Epithelial cell of prostate (primary cell): ENCODE results near the gene ATG13.

Experiments used
- DNase-seq: peaks from one replicate; pipeline ENCODE4 v3.0.0-alpha.2; 2011; ENCODE audit warnings: low read depth, low spot score
- H3K27ac ChIP-seq: fragments of 450-650 bp; 2 replicates; pipeline ENCODE4 v1.5.1; 2017; ENCODE audit warnings: mild to moderate bottlenecking

ATG13 gene

DNA sequence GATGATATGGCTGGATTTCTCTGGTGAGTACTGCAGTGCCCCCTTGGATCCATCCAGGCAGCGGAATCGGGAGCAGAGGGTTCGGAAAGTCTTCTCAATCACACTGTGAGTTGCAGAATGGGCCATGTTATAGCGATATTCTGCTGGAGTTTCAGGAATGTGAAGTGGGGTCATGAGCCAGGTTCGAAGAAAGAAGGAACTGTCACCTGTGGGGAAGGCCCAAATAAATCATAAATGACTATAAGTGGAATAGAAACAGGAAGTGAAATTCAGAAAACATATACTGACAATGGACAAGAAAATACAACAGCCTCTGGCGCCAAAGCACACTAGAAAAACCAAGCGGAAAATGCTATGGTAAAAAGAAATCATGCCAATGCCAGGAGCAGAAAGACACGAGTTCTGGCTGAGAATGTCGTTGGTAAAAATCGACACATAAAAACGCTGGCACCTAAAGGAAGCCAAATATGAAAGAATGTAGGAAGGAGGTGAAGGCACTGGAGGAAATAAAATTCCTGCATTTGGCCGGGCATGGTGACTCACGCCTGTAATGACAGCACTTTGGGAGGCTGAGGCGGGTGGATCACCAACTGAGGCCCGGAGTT, 13.5 kb upstream of the ATG13 start:
- DNase-seq: no peak
- H3K27ac ChIP-seq: no peak overlapping the region

DNA sequence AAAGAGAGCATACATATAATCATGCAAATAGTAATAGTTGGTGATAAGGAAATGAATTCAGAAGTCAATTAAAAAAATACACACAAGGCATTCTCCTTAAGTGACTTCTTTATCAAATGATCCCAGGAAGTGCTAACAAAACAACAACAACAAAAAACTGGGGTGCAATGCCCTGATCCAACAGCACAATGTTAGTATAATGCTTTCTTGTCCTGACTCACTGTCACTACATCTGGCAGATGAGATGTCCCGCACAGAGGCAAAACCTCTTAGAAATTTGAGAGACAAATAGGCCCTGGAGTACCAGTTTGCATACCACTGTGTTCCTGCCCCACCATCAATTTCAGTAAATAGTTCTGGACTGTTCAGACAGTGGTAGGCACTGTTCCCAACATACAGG, 12.6 kb upstream of the ATG13 start:
- no peak for DNase-seq
- no peak overlapping the region for H3K27ac ChIP-seq

DNA sequence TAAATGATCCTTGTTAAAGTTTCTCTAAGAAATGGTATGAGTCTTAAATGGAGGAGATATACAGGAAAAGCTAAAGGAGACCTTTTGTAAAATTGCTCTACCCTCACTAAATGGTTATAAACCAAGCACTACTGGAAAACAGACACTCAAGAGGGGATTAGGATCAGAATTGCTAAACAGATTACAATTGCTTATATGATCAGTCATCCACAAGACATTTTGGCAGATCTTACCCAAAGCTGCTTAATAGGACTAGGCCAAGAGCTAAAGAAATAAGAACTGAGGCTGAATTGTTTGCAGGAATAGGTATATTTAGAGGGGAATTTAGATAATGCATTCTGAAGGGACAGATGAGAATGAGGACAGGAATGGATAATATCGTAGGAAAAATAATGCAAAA, 9.8 kb upstream of the ATG13 start:
- DNase-seq: no peak
- no peak overlapping the region for H3K27ac ChIP-seq

DNA sequence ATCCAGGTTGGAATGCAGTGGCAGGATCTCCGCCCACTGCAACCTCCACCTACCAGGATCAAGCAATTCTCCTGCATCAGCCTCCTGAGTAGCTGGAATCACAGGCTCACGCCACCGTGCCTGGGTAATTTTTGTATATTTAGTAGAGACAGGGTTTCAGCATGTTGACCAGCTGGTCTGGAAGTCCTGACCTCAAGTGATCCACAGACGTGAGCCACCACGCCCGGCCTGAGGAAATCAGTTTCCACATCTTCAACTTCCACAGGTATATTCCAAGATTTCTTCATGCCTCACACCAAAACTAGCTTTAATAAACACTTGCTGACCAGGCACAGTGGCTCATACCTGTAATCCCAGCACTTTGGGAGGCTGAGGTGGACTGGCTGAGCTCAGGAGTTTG, 8.0 kb upstream of the ATG13 start:
- H3K27ac ChIP-seq: no peak overlapping the region
- no peak for DNase-seq

DNA sequence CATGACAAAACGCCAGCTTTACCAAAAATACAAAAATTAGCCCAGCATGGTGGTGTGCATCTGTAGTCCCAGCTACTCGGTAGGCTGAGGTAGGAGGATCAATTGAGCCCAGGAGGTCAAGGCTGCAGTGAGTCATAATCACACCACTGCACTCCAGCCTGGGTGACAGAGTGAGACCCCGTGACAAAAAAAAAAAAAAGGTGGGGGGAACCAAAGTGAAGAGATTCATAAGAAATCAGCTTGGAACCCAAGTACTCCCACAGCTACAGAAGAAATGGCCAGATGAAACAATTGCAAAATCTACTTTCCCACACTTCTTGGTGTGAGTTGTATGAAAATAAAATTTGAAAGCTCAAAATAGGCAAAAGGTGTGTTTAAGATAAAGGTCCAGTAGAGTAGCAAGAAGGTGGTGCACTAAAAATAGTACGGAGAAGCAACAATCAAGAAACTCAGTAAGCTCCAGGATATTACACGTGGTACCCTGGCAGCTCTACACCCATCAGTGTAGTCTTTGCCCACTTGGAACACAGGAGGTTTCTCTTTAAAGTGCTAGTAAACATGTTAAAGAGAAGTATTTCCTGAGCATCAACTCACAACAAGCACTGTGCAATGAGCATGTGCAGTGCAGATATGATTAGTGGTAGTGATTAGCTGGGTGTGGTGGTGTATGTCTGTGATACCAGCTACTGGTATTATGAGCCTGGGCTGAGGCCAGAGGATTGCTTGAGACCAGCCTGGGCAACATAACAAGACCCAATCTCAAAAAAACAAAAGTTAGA, 5.6 kb upstream of the ATG13 start:
- no peak overlapping the region for H3K27ac ChIP-seq
- DNase-seq: no peak

DNA sequence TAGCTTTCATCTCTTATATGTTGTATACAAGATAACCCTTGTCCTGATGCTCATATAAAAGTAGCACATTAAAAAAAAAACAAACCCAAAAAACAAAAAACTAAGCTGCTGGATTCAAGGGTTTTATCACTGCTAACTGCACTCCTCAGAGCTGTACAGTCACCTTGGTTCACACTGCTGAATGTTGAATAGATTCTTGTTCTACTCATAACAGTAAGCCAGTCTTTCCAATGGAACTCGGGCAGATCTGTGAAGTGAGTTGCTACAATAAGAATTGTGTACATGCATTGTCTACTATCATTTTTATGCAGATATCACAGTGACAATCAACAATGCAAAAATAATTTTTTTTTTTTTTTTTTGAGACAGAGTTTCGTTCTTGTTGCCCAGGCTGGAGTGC, 5.0 kb upstream of the ATG13 start:
- H3K27ac ChIP-seq: no peak overlapping the region

DNA sequence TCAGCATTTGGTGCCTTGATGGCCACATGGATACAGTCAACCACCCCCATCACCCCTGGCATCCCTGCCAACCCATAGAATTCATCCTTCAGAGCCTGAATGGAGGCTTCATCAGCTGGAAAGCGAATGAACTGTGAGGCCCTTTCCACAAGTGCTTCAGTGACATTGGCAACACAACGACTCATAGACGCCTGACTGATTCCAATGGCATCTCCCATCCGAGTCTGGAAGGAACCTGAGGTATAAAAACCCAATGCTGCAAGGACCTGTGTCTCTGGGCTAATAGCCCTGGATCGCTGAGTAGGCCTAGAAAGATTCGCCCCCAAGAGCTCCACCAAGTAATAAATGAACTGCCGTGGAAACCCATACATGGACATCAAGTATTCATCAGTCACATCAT, 1.6 kb upstream of the ATG13 start:
- H3K27ac ChIP-seq: peak overlapping the region; percentile 94
- DNase-seq: no peak

More for the DNA sequence above, 5.0 kb upstream of the ATG13 start:
- DNase-seq: no peak

DNA sequence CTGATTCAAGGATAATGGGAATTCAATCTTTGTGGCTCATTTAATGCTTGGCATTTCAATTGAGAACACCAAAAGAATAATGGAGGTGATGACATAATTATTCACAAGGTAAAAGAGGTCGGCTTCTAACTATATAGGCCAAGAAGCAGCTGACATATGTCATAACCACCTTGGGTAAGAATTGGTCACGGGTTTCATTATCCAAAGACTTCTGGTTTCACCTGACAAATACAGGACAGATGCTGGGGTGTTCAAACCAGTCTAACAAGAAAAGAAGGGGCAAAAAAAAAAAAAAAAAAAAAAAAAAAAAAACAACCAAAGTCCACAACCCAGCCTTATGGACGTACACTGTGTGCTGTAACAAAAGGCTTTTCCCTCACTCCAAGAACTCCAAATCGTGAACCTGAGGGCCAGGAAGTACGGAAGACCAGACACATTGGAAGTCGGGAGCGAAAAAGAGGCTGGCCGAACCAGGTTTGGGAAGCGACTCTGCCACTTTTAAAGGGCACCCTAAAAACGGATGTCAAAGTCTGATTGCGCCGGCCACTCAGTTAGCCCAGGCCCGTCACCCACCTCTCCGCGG, 711 bp upstream of the ATG13 start:
- H3K27ac ChIP-seq: peak overlapping the region; percentile 94
- DNase-seq: peak; percentile 82

DNA sequence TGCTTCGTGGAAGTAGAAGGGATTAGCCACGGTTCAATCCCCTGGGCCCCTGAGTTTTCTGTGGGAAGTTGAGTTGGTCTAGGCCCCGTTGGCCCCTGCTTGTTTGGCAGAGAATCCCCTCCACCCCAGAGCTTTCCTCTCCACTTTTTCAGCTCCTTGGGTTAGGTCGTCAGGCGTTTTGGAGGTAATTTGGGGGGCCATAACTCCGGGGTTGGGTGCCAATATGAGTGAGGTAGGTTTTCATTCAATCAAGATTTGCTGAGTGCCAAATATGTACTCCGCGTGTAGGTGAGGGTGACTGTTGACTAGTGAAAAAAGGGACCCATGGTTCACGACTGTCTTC, 590 bp downstream of the ATG13 start:
- DNase-seq: no peak
- H3K27ac ChIP-seq: peak overlapping the region; percentile 94

DNA sequence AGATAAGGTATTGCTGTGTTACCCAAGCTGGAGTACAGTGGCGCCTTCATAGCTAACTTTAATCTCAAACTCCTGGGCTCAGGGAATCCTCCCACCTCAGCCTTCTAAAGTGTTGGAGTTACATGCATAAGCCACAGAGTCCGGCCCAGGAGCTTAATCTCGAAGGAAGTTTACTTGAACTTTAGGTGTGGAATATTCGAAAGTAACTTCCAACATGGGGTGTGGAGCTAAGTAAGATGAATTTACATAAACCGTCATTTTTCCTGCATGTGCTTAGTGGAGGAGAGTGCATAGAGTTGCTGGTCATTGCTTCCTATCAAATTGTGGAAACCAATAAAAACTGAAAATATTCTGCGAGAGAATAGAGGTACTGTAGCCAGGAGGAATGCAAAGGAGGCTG, 1.5 kb downstream of the ATG13 start:
- DNase-seq: no peak
- no peak overlapping the region for H3K27ac ChIP-seq

DNA sequence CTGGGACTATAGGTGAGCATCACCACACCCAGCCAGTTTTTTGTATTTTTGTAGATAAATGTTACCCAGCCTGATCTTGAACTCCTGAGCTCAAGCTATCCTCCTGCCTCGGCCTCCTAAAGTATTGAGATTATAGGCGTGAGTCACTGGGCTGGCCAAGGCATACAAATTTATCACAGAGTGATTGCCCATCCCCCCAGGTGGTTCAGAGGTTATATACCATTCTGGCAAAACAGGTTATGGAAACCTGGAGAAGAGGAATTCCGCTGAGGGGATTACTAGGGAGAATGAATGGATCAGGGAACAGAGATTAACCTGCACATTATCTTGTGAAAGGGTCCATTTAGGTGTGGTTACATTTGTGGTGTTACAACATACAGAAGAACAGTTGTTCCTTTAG, 8.1 kb downstream of the ATG13 start:
- DNase-seq: no peak
- no peak overlapping the region for H3K27ac ChIP-seq

DNA sequence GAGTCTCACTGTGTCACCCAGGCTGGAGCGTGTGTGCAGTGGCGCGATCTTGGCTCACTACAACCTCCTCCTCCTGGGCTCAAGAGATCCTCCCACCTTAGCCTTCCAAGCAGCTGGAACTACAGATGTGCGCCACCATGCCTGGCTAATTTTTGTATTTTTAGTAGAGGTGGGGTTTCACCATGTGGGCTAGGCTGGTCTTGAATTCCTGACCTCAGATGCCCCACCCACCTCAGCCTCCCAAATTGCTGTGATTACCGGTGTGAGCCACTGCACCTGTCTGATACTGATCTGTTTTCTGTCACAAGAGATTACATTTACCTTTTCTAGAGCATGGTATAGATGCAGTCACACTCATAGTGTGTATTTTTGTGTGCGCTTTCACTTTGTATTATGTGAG, 11.6 kb downstream of the ATG13 start:
- H3K27ac ChIP-seq: no peak overlapping the region
- DNase-seq: no peak

DNA sequence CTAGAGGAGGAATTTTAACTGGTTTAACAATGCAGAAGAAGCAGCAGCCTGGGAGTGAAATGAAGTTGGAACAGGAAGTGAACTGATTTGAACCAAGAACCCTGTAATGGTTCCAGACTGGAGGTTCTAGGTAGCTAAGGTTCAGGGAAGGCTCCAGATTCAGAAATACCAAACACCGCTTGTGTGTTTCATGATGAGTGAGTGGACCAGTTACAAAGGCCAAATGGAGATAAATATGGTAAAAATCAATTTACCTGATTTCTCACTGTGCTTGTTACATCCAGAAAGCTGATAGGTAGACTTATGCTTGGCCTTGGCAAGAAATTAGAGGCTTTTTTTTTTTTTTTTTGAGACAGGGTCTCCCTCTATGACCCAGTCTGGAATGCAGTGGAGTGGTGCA, 12.9 kb downstream of the ATG13 start:
- H3K27ac ChIP-seq: no peak overlapping the region
- DNase-seq: no peak

DNA sequence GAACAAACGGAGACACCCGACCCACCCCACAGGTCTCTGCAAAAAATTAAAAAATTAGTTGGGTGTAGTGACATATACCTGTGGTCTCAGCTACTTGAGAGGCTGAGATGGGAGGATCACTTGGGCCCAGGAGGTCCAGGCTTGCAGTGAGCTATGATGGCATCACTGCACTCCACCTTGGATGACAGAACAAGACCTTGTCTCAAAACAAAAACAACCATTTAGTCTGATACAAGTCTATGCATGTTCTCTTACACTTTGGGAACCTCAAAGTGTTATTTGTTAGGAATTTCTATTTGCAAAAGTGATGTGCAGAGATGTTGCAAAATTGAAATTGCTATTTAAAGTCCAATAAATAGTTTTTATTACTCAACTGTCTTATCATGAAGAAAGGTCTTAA, 14.3 kb downstream of the ATG13 start:
- H3K27ac ChIP-seq: no peak overlapping the region
- no peak for DNase-seq

DNA sequence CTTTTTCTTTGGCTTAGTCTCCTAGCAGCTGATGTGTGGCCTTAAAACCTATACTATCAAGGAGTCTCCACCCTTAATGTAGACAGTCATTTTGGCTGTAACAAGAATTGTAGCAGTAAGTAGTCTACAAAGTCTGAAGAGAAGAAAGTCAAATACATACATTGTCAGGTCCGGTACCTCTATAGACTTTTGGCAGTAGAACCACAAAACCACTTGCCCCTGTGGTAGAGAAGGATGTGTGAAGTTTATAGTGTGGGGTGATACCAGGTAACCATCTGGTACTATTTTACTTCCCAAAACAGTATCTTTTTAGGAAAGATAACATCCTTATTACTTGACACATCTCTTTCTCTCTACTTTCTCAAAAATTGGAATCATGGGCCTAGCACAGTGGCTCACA, 15.1 kb downstream of the ATG13 start:
- H3K27ac ChIP-seq: no peak overlapping the region
- DNase-seq: no peak

DNA sequence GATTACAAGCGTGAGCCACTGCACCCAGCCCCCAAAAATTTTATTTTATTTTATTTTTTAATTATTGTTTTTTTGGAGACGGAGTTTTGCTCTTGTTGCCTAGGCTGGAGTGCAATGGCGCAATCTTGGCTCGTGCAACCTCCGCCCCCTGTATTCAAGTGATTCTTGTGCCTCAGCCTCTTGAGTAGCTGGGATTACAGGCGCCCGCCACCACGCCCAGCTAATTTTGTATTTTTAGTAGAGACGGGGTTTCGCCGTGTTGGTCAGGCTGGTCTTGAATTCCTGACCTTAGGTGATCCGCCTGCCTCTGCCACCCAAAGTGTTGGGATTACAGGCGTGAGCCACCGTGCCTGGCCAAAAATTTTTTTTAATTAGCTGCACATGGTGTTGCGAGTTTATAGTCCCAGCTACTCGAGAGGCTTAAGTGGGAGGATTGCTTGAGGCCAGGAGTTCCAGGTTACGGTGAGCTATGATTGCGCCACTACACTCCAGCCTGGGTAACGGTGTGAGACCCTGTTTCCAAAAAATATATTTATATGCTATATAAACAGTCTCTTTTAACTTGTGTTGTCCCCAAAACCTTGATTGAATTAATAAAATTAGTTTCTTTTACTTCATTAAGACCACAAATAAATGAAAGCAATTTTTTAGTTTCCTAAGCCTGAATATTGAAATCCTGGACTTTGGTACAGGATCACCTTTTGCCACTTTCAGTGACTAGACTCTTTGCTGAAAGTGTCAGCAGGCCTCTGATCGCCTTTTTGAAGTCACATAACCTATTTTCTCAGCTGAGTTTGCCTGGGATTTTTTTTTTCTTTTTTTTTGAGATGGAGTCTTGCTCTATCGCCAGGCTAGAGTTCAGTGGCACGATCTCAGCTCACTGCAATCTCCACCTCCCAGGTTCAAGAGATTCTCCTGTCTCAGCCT, 16.2 kb downstream of the ATG13 start:
- DNase-seq: no peak
- no peak overlapping the region for H3K27ac ChIP-seq

DNA sequence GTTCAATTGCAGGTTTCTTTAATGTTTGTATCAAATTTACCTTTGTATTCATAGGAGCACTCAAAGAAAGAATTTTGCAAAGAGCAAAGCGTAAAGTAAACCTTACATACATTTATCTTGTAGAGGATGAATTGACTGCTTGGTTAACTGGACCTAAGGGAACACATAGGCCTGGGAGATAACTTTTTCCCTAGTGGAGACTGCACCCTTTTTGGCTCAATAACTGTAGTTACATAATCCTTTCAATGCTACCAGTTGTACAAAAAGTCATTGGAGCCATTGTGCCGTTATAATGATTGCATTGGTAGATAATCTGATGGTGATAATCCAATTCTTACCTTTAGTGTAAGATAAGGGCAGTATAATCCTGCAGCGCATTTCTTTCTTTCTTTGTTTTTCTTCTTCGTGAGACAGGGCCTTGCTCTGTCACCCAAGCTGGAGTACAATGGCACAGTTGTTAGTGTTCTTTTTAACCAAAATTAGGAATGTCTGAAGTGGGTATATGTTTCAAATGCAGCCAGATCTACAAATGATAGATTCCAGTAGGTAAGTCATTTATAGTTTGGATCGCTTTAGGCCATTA, 18.3 kb downstream of the ATG13 start:
- H3K27ac ChIP-seq: no peak overlapping the region
- no peak for DNase-seq

DNA sequence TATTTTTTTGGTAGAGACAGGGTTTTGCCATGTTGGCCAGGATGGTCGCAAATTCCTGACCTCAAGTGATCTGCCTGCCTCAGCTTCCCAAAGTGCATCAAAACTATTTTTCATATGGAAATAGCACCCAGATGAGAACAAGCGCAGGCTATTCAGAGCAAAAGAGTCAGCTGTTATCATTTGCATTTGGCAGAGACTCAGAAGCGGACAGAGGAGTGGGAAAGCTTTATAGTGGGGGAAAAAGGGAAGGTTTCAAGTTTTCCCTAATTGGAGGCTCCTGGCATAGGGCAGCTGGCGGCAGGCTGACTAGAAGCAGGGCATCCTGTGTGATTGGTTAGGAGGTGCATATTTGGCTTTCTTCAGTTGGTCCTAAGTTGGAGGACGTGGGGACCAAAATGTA, 20.2 kb downstream of the ATG13 start:
- no peak for DNase-seq
- H3K27ac ChIP-seq: no peak overlapping the region

DNA sequence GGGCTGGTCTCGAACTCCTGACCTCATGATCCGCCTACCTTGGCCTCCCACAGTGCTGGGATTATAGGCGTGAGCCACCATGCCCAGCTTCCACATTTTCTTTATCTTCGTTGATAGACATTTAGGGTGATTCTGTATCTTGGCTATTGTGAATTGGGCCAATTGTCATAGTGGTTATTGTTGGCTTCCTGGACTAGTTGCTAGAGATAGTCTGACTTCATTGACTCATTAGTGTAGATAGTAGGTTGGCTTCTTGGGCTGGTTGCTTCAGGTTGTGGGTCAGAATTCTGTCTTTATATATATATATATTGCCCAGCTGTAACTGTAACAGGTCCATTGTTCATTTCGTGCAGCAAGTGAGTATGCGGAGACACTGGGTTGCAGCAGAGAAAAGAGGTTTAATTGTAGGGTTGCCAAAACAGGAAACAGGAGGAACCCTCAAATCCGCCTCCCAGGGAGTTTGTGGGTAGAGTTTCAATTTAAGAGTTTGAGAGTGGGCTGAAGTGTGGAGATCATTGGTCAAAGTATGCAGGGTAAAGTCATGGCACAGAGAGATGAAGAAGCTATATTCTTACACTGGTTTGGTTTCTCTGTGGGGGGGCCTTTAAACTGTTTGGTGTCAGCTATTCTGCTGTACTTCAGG, 22.0 kb downstream of the ATG13 start:
- no peak overlapping the region for H3K27ac ChIP-seq
- no peak for DNase-seq
